Suppressor macrophage (primary cell): Measurements from ENCODE around the gene SLC6A11.

ENCODE experiments used
- DNase-seq, 4 experiments: peaks; one replicate each; pipeline ENCODE4 v3.0.0-alpha.2; 2020 to 2022

Gene SLC6A11

GRCh38 chr3:10955711-10956453 lies 139.9 kb downstream of the SLC6A11 start:
- DNase-seq = no peak

GRCh38 chr3:10956531-10956930 lies 140.5 kb downstream of the SLC6A11 start:
- no peak for DNase-seq

GRCh38 chr3:10956986-10957385 lies 141.0 kb downstream of the SLC6A11 start:
- no peak for DNase-seq

GRCh38 chr3:10957976-10958749 lies 142.1 kb downstream of the SLC6A11 start:
- peak in 1 of 4 experiments; percentile 3 for DNase-seq

- no peak for DNase-seq
These were observed 144.2 kb downstream of the SLC6A11 start for GRCh38 chr3:10960255-10960654.

- DNase-seq = no peak
These were observed 145.9 kb downstream of the SLC6A11 start for GRCh38 chr3:10961921-10962320.

GRCh38 chr3:10962481-10963036 lies 146.5 kb downstream of the SLC6A11 start:
- no peak for DNase-seq

GRCh38 chr3:10964537-10965167 lies 148.6 kb downstream of the SLC6A11 start:
- DNase-seq = peak in 3 of 4 experiments; percentile 9 to 33 (median 31)

GRCh38 chr3:10968401-10968800 lies 152.4 kb downstream of the SLC6A11 start:
- no peak for DNase-seq

GRCh38 chr3:10970306-10970960 lies 154.4 kb downstream of the SLC6A11 start:
- DNase-seq = no peak

GRCh38 chr3:10972072-10972782 lies 156.2 kb downstream of the SLC6A11 start:
- DNase-seq = no peak

GRCh38 chr3:10973046-10973595 lies 157.1 kb downstream of the SLC6A11 start:
- no peak for DNase-seq

- no peak for DNase-seq
These were observed 158.1 kb downstream of the SLC6A11 start for GRCh38 chr3:10974131-10974530.

GRCh38 chr3:10974746-10975375 lies 158.8 kb downstream of the SLC6A11 start:
- no peak for DNase-seq

GRCh38 chr3:10975695-10976234 lies 159.7 kb downstream of the SLC6A11 start:
- DNase-seq = no peak

- DNase-seq = no peak
These were observed 160.7 kb downstream of the SLC6A11 start for GRCh38 chr3:10976770-10977169.

- no peak for DNase-seq
These were observed 162.0 kb downstream of the SLC6A11 start for GRCh38 chr3:10977892-10978510.

GRCh38 chr3:10978956-10979355 lies 162.9 kb downstream of the SLC6A11 start:
- DNase-seq = no peak

- DNase-seq = no peak
These were observed 164.3 kb downstream of the SLC6A11 start for GRCh38 chr3:10980312-10980711.

GRCh38 chr3:10981031-10981430 lies 165.0 kb downstream of the SLC6A11 start:
- DNase-seq = no peak
